Esophagus squamous epithelium (tissue), 5 donors: ENCODE results near the gene TSEN34. TPM values are rescaled to one million over a fixed set of nuclear protein-coding genes. Genes with fewer than 3 reads are reported as not detected.

Experiments
- DNase-seq: peaks from one replicate; lab custom pipeline; 2025; lab: John Stamatoyannopoulos, UW
- H3K27ac ChIP-seq, 4 donors: fragments of 200-600 bp; sonication (generic); one replicate each; pipeline ENCODE4 v1.5.1; 2016 to 2019; ENCODE audit warnings: mild to moderate bottlenecking in 1 of 4
- H3K27me3 ChIP-seq, 4 donors: fragments of 200-600 bp; sonication (generic); 1 replicate in 3 of 4; 2 replicates in 1 of 4; pipeline versions ENCODE4 v1.5.1 to v1.6.0; 2017 to 2021; ENCODE audit warnings: antibody characterized with exemption in 1 of 4
- H3K36me3 ChIP-seq, 3 donors: fragments of 200-600 bp; sonication (generic); one replicate each; pipeline ENCODE4 v1.5.1; 2016 to 2019
- H3K4me1 ChIP-seq, 3 donors: fragments of 200-600 bp; sonication (generic); one replicate each; pipeline ENCODE4 v1.5.1; 2017 to 2019
- H3K4me3 ChIP-seq, 4 donors: fragments of 200-600 bp; sonication (generic); 1 replicate in 3 of 4; 2 replicates in 1 of 4; pipeline ENCODE4 v1.5.1; 2016 to 2019; ENCODE audit warnings: mild to moderate bottlenecking in 2 of 4, moderate library complexity in 1 of 4
- H3K9me3 ChIP-seq, 3 donors: fragments of 200-600 bp; sonication (generic); one replicate each; pipeline ENCODE4 v1.5.1; 2016 to 2019
- CTCF ChIP-seq, 6 experiments: fragments of 450-650 bp in 4 of 6; fragments of 200-600 bp in 2 of 6; sonication (generic) in 2 of 6; IDR thresholded peaks; one replicate each; pipeline ENCODE4 v1.5.1; 2016 to 2019; ENCODE audit warnings: antibody characterized with exemption in 6 of 6, mild to moderate bottlenecking in 4 of 6, moderate library complexity in 4 of 6
- POLR2A ChIP-seq, 4 donors: fragments of 450-650 bp; IDR thresholded peaks; one replicate each; pipeline ENCODE4 v1.6.1; 2017; ENCODE audit warnings: antibody characterized with exemption in 4 of 4, mild to moderate bottlenecking in 4 of 4, moderate library complexity in 3 of 4
- WGBS, 2 donors: methylation state at CpG; one replicate each; pipeline ENCODE4 v1.1.5; 2018; 5-methylcytosine and 5-hydroxymethylcytosine counted together
- intact Hi-C: fragments of 100-400 bp; cut with DNase I; formaldehyde crosslinking; loops from one replicate; pipeline ENCODE4 v1.15.0; 2022
- total RNA-seq, 4 donors: library from RNA; depleted of rRNA; stranded (reverse); fragments of >200 nt; gene quantifications; one replicate each; pipeline ENCODE4 v1.1.0, GENCODE V29; 2016
- donor health status: DM: yes; HTN: yes; CAD: no.

Gene TSEN34
- total RNA-seq, 4 donors from 2014 or later = 56.1 to 70.9 (median 64.4) TPM

- no peaks in the 10 kb centered on the region for H3K27me3 ChIP-seq
- H3K4me3 ChIP-seq = no peak overlapping the region
- H3K4me1 ChIP-seq = peaks cover 8 to 22% (median 10%) of the 10 kb centered on the region in 3 donors
- intact Hi-C loops = no loop called here
- no peak for TF ChIP-seq CTCF (IDR thresholded peaks at IDR 0.05)
- no peak for TF ChIP-seq POLR2A (IDR thresholded peaks at IDR 0.05)
- no peaks in the 10 kb centered on the region for H3K9me3 ChIP-seq
- H3K27ac ChIP-seq = no peak overlapping the region
- WGBS, 2 donors = 88 to 92% methylated on average over 4 to 8 of the region's 8 CpGs
- no peak for DNase-seq
- peaks cover 0 to 30% (median 0%) of the 10 kb centered on the region in 3 donors for H3K36me3 ChIP-seq
These were observed 4.8 kb upstream of the TSEN34 start for GRCh38 chr19:54186351-54186750.

GRCh38 chr19:54186934-54187381 lies 4.2 kb upstream of the TSEN34 start:
- H3K4me3 ChIP-seq = no peak overlapping the region
- DNase-seq = no peak
- no peaks in the 10 kb centered on the region for H3K27me3 ChIP-seq
- H3K36me3 ChIP-seq = peaks cover 0 to 29% (median 0%) of the 10 kb centered on the region in 3 donors
- H3K9me3 ChIP-seq = no peaks in the 10 kb centered on the region
- TF ChIP-seq POLR2A (IDR thresholded peaks at IDR 0.05) (no peak), CTCF (IDR thresholded peaks at IDR 0.05) (no peak)
- intact Hi-C loops = no loop called here
- 86 to 90% methylated on average over 11 of the region's 11 CpGs for WGBS, 2 donors
- no peak overlapping the region for H3K27ac ChIP-seq
- peaks cover 14 to 28% (median 14%) of the 10 kb centered on the region in 3 donors for H3K4me1 ChIP-seq

GRCh38 chr19:54188215-54188871 lies 2.8 kb upstream of the TSEN34 start:
- intact Hi-C loops = no loop called here
- DNase-seq = no peak
- Histone ChIP-seq H3K9me3 (no peaks in the 10 kb centered on the region), H3K36me3 (peaks cover 0 to 40% (median 3%) of the 10 kb centered on the region in 3 donors), H3K4me3 (peak overlapping the region; percentile 75 to 95 (median 87)), H3K27me3 (no peaks in the 10 kb centered on the region), H3K27ac (peak overlapping the region; percentile 90 to 99 (median 97)), H3K4me1 (peaks cover 16 to 38% (median 22%) of the 10 kb centered on the region in 3 donors)
- 9 to 31% methylated on average over 8 to 9 of the region's 12 CpGs for WGBS, 2 donors
- TF ChIP-seq CTCF (IDR thresholded peaks at IDR 0.05) = no peak
- no peak for TF ChIP-seq POLR2A (IDR thresholded peaks at IDR 0.05)

GRCh38 chr19:54189145-54189734 lies 1.9 kb upstream of the TSEN34 start, which contains the start of gene MBOAT7:
Gene MBOAT7 (minus strand): TSS chr19:54189580. CDS start chr19:54188508, 1,072 bp downstream.
- peak within 1 kb of the TSS; percentile 90 to 99 (median 97) for H3K27ac ChIP-seq
- H3K27me3 ChIP-seq = no peaks in the 10 kb centered on the region
- peak in 2 of 4 donors; percentile 9 to 73 for TF ChIP-seq POLR2A (IDR thresholded peaks at IDR 0.05)
- peak in 5 of 6 experiments; percentile 13 to 45 (median 44) for TF ChIP-seq CTCF (IDR thresholded peaks at IDR 0.05)
- intact Hi-C loops = no loop called here
- peaks cover 16 to 38% (median 22%) of the 10 kb centered on the region in 3 donors for H3K4me1 ChIP-seq
- no peak for DNase-seq
- WGBS, 2 donors = 0% methylated on average over 2 to 6 of the region's 64 CpGs
- no peaks in the 10 kb centered on the region for H3K9me3 ChIP-seq
- peak within 1 kb of the TSS; percentile 75 to 95 (median 87) for H3K4me3 ChIP-seq
- H3K36me3 ChIP-seq = peaks cover 0 to 45% (median 8%) of the 10 kb centered on the region in 3 donors
